ENCODE data around the gene RCCD1.

Gene RCCD1

GRCh38 chr15:90914305-90915080 lies 40.2 kb upstream of the RCCD1 start:
- in situ Hi-C loops (cut with HindIII; ENCODE audit: low sequenced_read_pairs) = no loop called here
- H3K4me3 ChIP-seq (ENCODE audit: low read depth, low read length) = no peak overlapping the region
- no peak for DNase-seq (ENCODE audit: low read depth, low spot score)
- TF ChIP-seq CTCF (IDR thresholded peaks at IDR 0.05; ENCODE audit: low read depth, low read length) = no peak

- no peak for TF ChIP-seq CTCF (IDR thresholded peaks at IDR 0.05; ENCODE audit: low read depth, low read length)
- DNase-seq (ENCODE audit: low read depth, low spot score) = no peak
- H3K4me3 ChIP-seq (ENCODE audit: low read depth, low read length) = no peak overlapping the region
- in situ Hi-C loops (cut with HindIII; ENCODE audit: low sequenced_read_pairs) = no loop called here
Measured at GRCh38 chr15:90915216-90915807, 39.4 kb upstream of the RCCD1 start.

GRCh38 chr15:90915808-90916440 lies 38.8 kb upstream of the RCCD1 start:
- peak; percentile 39 for DNase-seq (ENCODE audit: low read depth, low spot score)
- H3K4me3 ChIP-seq (ENCODE audit: low read depth, low read length) = no peak overlapping the region
- TF ChIP-seq CTCF (IDR thresholded peaks at IDR 0.05; ENCODE audit: low read depth, low read length) = no peak
- in situ Hi-C loops (cut with HindIII; ENCODE audit: low sequenced_read_pairs) = no loop called here

- no peak for TF ChIP-seq CTCF (IDR thresholded peaks at IDR 0.05; ENCODE audit: low read depth, low read length)
- in situ Hi-C loops (cut with HindIII; ENCODE audit: low sequenced_read_pairs) = no loop called here
- no peak overlapping the region for H3K4me3 ChIP-seq (ENCODE audit: low read depth, low read length)
- DNase-seq (ENCODE audit: low read depth, low spot score) = no peak
Measured at GRCh38 chr15:90916461-90916860, 38.2 kb upstream of the RCCD1 start.

- in situ Hi-C loops (cut with HindIII; ENCODE audit: low sequenced_read_pairs) = no loop called here
- no peak overlapping the region for H3K4me3 ChIP-seq (ENCODE audit: low read depth, low read length)
- no peak for TF ChIP-seq CTCF (IDR thresholded peaks at IDR 0.05; ENCODE audit: low read depth, low read length)
- no peak for DNase-seq (ENCODE audit: low read depth, low spot score)
Measured at GRCh38 chr15:90917569-90917968, 37.1 kb upstream of the RCCD1 start.

- no peak for TF ChIP-seq CTCF (IDR thresholded peaks at IDR 0.05; ENCODE audit: low read depth, low read length)
- no peak overlapping the region for H3K4me3 ChIP-seq (ENCODE audit: low read depth, low read length)
- no peak for DNase-seq (ENCODE audit: low read depth, low spot score)
- in situ Hi-C loops (cut with HindIII; ENCODE audit: low sequenced_read_pairs) = no loop called here
Measured at GRCh38 chr15:90918034-90918788, 36.5 kb upstream of the RCCD1 start.
